Ishikawa (cell line): ENCODE measurements around the gene OBSCN.

Experiments used
- EP300 ChIP-seq: IDR thresholded peaks from 2 replicates; pipeline ENCODE4 v1.6.1; 2012; ENCODE audit warnings: borderline replicate concordance
- NFIC ChIP-seq: IDR thresholded peaks from 2 replicates; pipeline ENCODE4 v1.6.1; 2012
- RAD21 ChIP-seq: IDR thresholded peaks from 2 replicates; pipeline ENCODE4 v1.6.1; 2012; ENCODE audit warnings: low read depth

DNA sequence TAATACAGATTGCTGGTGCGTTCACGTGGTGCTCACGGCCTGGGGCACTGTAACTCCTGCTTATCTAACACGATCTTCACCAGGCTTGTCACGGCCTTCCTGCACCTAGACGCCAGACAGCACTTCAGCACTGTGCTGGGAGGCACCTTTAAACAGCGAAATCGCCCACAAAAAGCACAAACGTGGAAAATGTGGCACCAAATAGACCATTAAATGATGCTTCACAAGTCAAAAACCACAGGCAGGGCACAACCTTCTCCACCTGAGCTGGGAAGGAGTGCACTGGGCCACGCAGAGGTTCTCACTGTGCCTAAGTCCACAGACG is 22.2 kb upstream of the OBSCN start:
- TF ChIP-seq RAD21 (no peak), NFIC (no peak), EP300 (no peak)
